Subcutaneous abdominal adipose tissue (tissue), 5 donors: ENCODE results near the gene JUP.
"Not testable (repeated sequence)": the region's sequence is repeated elsewhere in the genome, so short reads cannot be mapped to it uniquely, and the experiment has no call there.

Experiments used
- H3K27ac ChIP-seq: one replicate; pipeline ENCODE4 v1.7.0; 2013; ENCODE audit warnings: low read depth, mild to moderate bottlenecking, inconsistent platforms, low read length, moderate library complexity
- H3K27me3 ChIP-seq, 5 donors: one replicate each; pipeline ENCODE4 v1.7.0; 2013; ENCODE audit warnings: low read length in 5 of 5, inconsistent platforms in 1 of 5; ENCODE audit not compliant: control insufficient read depth in 5 of 5, insufficient read depth in 4 of 5
- H3K36me3 ChIP-seq, 5 donors: one replicate each; pipeline ENCODE4 v1.7.0; 2013; ENCODE audit warnings: low read length in 5 of 5; ENCODE audit not compliant: control insufficient read depth in 5 of 5, insufficient read depth in 5 of 5
- H3K4me1 ChIP-seq, 5 donors: one replicate each; pipeline ENCODE4 v1.7.0; 2013; ENCODE audit warnings: low read length in 5 of 5, mild to moderate bottlenecking in 3 of 5, moderate library complexity in 1 of 5; ENCODE audit not compliant: control insufficient read depth in 5 of 5, insufficient read depth in 5 of 5
- H3K4me3 ChIP-seq, 5 donors: one replicate each; pipeline ENCODE4 v1.7.0; 2013; ENCODE audit warnings: low read length in 5 of 5, low read depth in 1 of 5
- H3K9ac ChIP-seq, 5 donors: one replicate each; pipeline ENCODE4 v1.7.0; 2013; ENCODE audit warnings: low read length in 5 of 5, mild to moderate bottlenecking in 4 of 5, moderate library complexity in 3 of 5
- H3K9me3 ChIP-seq, 5 donors: one replicate each; pipeline ENCODE4 v1.7.0; 2013; ENCODE audit warnings: low read length in 5 of 5; ENCODE audit not compliant: control insufficient read depth in 5 of 5
- donor health status: healthy.
- donor health status: healthy.
- donor health status: healthy.
- donor health status: healthy.
- donor health status: healthy.

The JUP gene

DNA sequence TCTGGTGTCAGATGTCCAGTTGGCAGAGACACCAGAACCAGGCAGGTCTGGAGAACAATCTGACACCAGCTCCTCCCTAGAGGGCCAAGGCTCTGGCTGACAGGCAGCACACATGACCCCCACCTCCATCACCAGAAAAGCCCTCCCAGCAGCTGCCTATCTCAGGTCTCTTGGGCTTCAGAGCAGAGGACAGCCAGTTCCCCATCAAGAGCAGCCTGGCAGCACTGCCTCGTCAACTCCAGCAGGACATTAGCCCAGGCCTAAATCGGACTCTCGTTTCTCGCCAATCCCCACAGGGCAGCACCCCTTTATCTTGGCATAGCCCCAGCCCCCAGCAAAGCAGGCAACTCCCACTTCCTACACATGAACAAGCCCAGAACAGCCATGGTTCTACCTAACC is 4.4 kb downstream of the JUP start:
- Histone ChIP-seq H3K4me1 (peaks cover 12 to 75% (median 59%) of the 10 kb centered on the region in 5 donors), H3K36me3 (no peaks in the 10 kb centered on the region), H3K9ac (peak overlapping the region in 2 of 5 donors; percentile 37 to 38), H3K9me3 (no peaks in the 10 kb centered on the region), H3K4me3 (peak overlapping the region in 2 of 5 donors; percentile 9 to 18), H3K27ac (peak overlapping the region; percentile 54), H3K27me3 (no peaks in the 10 kb centered on the region)

DNA sequence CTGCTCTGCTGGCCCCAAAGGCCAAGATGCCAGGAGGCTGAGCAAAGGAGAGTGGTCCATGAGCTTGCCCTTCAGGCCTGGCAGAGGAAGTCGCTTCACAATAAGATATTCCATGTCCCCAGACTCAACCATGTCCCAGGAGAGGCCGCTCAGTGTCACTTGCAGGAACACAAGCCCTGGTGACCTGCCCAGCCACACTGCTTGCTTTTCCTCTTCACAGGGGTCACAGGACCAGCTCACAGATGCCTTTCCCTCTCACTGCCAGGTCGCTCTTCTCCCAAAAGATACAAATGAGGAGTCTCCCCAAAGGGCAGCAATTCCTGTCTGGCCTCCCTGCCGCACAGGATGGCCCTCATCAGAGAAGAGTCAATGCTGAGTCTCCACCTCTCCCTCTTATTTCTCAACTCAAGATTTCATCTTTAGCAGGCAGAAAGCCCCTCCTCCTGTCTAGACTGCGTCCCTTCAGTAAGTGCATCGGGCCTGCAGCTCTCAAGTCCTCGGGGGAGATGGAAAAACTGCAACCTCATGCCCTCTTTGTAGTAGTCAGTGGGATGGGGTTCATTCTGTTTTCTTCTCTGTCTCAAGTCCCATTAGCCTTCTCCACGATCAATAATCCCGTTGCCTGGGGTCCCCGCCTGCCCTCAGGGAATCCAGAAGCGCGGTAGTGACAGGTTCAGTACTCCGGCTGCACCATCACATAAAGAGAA is 5.0 kb downstream of the JUP start:
- Histone ChIP-seq H3K9ac (peak overlapping the region in 2 of 5 donors; percentile 38 to 54), H3K4me3 (no peak overlapping the region), H3K9me3 (no peaks in the 10 kb centered on the region), H3K36me3 (no peaks in the 10 kb centered on the region), H3K27ac (peak overlapping the region; percentile 54), H3K4me1 (peaks cover 15 to 79% (median 64%) of the 10 kb centered on the region in 5 donors), H3K27me3 (no peaks in the 10 kb centered on the region)

DNA sequence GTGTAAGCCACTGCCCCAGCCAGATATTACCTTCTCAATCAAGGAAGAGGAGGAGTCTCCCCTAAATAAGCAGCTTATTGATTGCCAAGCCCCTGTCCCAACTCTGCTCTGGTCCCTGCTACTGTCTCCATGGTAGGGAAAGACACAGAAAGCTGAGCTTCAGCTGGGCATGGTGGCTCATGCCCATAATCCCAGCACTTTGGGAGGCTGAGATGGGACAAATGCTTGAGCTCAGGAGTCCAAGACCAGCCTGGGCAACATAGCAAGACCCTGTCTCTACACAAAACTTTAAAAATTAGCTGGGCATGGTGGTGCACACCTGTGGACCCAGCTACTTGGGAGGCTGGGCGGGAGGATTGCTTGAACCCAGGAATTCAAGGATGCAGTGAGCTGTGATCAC is 6.6 kb downstream of the JUP start:
- Histone ChIP-seq H3K27ac (no peak overlapping the region), H3K27me3 (no peaks in the 10 kb centered on the region), H3K36me3 (no peaks in the 10 kb centered on the region), H3K4me3 (no peak overlapping the region), H3K4me1 (peaks cover 20 to 82% (median 63%) of the 10 kb centered on the region in 5 donors), H3K9ac (no peak overlapping the region), H3K9me3 (no peaks in the 10 kb centered on the region)

DNA sequence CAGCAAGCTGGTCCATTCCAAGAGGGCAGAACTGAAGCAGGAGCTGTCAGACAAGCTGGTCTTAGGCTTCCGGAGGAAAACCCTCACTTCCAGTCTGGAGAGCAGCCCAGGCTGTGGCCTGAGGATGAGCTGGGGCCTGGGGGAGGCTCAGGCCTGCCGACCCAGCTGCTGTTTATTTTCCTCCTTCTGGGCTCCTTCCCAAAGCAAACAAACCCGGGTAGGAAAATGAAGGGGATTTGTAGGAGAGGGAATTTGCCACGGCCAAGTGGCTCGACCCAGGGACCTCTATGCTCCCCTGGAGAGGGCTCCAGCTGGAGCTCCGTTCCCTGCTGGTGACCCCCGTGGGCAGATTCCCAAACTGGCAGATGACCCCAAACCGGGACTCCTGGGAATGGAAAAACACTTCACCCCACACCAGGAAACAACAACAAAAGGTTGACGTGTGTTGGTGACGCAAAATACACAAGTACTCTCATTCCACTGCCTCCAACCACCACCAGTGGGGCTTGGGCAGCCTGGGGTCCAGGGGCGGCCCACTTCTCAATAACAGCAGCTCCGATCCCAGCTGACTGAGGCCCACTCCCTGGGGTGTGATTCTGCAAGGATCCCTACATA is 8.8 kb downstream of the JUP start:
- H3K9ac ChIP-seq: peak overlapping the region in 2 of 5 donors; percentile 20 to 52

DNA sequence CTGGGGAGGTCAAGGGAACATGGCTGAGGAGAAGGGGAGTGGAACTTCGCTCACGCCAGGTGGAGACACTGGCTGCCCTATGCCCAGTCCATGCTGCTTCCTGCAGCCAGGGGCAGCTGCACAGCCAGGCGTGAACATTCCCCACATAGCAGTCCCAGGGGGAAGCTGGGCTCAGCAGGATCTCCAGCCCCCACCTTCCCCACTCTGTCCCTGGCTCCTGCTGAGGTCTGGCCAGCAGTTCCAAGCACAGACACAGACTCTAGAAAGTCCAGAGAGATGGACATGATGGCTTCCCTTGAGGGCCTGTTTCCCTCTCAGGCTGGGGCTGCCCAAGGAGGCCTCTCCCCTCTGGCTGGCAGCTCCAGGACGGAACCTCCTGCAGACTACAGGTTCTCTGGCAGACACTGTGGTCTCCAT is 9.3 kb downstream of the JUP start:
- Histone ChIP-seq H3K36me3 (peaks cover 0 to 10% (median 7%) of the 10 kb centered on the region in 5 donors), H3K9ac (peak overlapping the region in 2 of 5 donors; percentile 10 to 52), H3K4me1 (peaks cover 18 to 74% (median 55%) of the 10 kb centered on the region in 5 donors), H3K27ac (peak overlapping the region; percentile 76), H3K4me3 (peak overlapping the region in 3 of 5 donors; percentile 11 to 20 (median 18)), H3K27me3 (no peaks in the 10 kb centered on the region), H3K9me3 (no peaks in the 10 kb centered on the region)

More for the DNA sequence above, 8.8 kb downstream of the JUP start:
- Histone ChIP-seq H3K9me3 (no peaks in the 10 kb centered on the region), H3K36me3 (peaks cover 0 to 5% (median 2%) of the 10 kb centered on the region in 5 donors), H3K4me1 (peaks cover 20 to 77% (median 60%) of the 10 kb centered on the region in 5 donors), H3K4me3 (peak overlapping the region in 2 of 5 donors; percentile 11 to 18), H3K27ac (peak overlapping the region; percentile 76), H3K27me3 (no peaks in the 10 kb centered on the region)

DNA sequence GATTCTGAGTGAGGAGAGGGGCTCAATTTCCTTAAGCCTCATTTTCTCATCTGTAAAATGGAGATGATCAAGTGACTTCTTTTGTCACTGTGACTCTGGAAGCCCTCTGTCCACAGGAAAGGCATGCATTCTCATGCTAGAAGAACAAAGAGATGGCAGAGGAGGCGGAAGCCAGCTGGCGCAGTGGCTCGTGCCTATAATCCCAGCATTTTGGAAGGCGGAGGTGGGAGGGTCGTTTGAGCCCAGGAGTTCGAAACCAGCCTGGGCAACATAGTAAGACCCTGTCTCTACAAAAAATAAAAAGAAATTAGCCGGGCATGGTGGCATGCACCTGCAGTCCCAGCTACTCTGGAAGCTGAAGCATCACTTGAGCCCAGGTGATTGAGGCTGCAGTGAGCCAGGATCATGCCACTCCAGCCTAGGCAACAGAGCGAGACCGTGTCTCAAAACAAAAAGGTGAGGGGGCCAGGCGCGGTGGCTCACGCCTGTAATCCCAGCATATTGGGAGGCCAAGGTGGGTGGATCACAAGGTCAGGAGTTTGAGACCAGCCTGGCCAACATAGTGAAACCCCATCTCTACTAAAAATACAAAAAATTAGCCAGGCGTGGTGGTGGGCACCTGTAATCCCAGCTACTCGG is 10.1 kb downstream of the JUP start:
- peaks cover 14 to 66% (median 48%) of the 10 kb centered on the region in 5 donors for H3K4me1 ChIP-seq
- H3K9ac ChIP-seq, H3K4me3 ChIP-seq, H3K27me3 ChIP-seq, H3K9me3 ChIP-seq, H3K27ac ChIP-seq: not testable (repeated sequence)
- H3K36me3 ChIP-seq: peaks cover 0 to 16% (median 10%) of the 10 kb centered on the region in 5 donors

DNA sequence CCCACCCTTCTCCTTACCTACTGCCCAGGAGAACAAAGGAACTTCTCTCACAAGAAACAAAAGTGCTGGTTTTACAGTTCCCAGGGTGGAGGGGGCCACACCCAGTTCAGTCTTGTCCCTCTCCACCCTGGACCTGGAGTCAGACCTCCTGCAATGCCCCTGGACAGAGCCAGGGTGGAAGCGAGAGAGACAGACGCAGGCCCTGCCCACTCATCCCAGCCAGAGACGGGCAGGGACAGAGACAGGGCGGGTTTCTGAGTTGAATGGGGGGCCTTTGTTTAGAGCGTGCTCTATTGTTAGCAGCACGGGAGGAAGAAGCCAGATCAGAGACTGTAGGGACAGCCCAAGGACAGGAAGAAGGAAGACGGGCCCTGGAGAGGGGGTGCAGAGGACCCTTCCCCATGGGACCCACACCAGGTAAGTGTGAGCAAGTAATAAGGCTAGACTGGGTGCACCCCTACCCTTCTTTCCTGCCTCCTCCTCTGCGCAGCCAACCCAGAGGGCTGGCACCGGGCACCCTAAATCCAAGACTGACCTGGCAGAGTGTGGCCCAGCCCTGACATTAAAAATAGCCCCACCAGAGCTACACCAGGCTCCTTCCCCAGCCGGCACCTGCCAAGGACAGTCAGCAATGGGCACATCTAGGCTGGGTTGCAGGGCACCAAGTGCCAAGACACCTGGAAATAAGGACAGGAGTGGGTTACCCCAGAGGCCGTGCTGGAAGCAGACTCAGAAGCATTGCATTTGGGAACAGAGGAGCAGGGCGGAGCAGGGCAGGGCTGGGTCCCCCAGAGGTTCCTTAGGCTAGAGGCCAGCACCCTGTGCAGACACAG is 10.9 kb downstream of the JUP start:
- Histone ChIP-seq H3K4me3 (no peak overlapping the region), H3K27me3 (no peaks in the 10 kb centered on the region), H3K9ac (no peak overlapping the region), H3K27ac (no peak overlapping the region), H3K4me1 (peaks cover 13 to 63% (median 47%) of the 10 kb centered on the region in 5 donors), H3K9me3 (no peaks in the 10 kb centered on the region), H3K36me3 (peaks cover 0 to 22% (median 16%) of the 10 kb centered on the region in 5 donors)

DNA sequence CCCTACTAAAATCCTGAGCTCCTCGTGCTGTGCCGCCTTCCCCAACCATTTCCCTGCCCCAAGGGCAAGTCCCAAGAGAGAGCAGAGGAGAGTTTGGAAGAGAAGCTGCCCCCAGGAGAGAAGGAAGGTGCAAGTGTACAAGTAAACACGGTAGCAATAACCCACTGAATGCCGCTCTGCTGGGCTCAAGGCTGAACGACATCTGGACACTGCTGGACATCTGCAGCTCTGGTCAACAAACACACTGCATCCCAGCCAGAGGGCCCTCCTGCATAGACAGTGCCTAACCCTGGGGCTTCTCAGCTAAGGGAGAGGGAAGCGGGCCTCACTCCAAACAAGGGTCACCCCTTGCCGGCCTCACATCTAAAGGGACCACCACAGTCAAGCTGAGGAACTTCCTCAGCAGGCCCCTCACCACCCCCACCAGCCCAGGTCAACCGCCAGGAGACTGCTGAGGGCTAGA is 12.7 kb downstream of the JUP start:
- H3K4me3 ChIP-seq: no peak overlapping the region

DNA sequence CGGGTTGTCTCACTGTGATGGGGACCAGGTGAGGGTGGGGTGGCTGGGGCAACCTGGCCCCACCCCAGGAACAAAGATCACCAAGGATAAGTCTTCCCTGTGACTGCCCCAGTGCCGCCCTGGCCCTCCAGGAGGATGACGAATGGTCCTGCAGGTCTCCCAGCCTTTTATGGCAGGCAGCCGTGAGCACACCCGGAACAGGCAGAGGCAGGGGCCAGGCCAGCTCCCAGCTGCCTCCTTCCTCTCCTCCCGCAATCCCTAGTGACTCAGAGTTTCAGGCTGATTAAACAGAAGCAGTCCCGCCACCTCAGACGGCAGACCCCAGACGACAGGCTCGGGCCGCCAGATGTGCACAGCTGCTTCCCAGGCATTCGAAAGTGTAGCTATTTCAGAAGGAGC is 13.3 kb downstream of the JUP start:
- no peak overlapping the region for H3K9ac ChIP-seq
- H3K27ac ChIP-seq: no peak overlapping the region
- H3K36me3 ChIP-seq: peaks cover 0 to 46% (median 39%) of the 10 kb centered on the region in 5 donors
- H3K9me3 ChIP-seq: no peaks in the 10 kb centered on the region
- peaks cover 13 to 54% (median 39%) of the 10 kb centered on the region in 5 donors for H3K4me1 ChIP-seq
- H3K4me3 ChIP-seq: no peak overlapping the region
- no peaks in the 10 kb centered on the region for H3K27me3 ChIP-seq

More for the DNA sequence above, 12.7 kb downstream of the JUP start:
- Histone ChIP-seq H3K27ac (no peak overlapping the region), H3K36me3 (peaks cover 0 to 40% (median 35%) of the 10 kb centered on the region in 5 donors), H3K9me3 (no peaks in the 10 kb centered on the region), H3K4me1 (peaks cover 13 to 54% (median 42%) of the 10 kb centered on the region in 5 donors), H3K9ac (peak overlapping the region in 1 of 5 donors; percentile 30), H3K27me3 (no peaks in the 10 kb centered on the region)
